NCI-H2196 treated with DMSO at 0.1 percent for 48 hours (cell line): ENCODE results near the gene NTSR1.

Source experiments
- DNase-seq: peaks from one replicate; lab custom pipeline; 2025; ENCODE audit not compliant: unreplicated experiment; lab: John Stamatoyannopoulos, UW

NTSR1 gene

DNA sequence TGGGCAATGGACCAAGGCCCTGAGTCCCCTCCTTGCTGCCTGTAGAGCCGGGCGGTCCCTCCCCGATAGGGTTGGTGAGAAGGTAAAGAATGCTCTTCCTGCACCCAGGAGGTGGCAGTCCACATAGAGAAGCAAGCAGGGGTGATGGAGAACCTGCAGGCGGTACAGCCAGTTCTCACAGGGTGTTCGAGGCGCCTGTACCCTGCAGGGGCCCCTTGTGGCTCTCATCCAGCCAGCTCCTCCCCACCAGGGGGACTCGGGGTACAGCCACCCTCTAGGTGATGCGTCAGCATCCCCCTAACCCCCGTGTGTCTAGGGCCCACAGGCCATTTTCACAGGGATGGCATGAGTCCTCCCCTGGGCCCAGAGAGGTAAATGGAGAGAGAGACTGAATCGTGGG lies 103.1 kb downstream of the NTSR1 start:
- DNase-seq = no peak
